Lung (tissue), 12 donors: ENCODE results near the gene COBLL1. TPM values are rescaled to one million over a fixed set of nuclear protein-coding genes. Genes with fewer than 3 reads are reported as not detected.

Experiments used
- ATAC-seq: fragments of 200-7000 bp; cut with Tn5 transposase; one replicate; pipeline ENCODE4 v1.9.1; 2020; ENCODE audit warnings: moderate number of reproducible peaks; ENCODE audit not compliant: insufficient read depth, low FRiP score
- DNase-seq, 3 donors: peaks; one replicate each; pipeline ENCODE4 v3.0.0-alpha.2; 2013 to 2017
- H3K27ac ChIP-seq, 2 donors: one replicate each; pipeline ENCODE4 v1.5.1; 2013; ENCODE audit warnings: mild to moderate bottlenecking in 2 of 2, moderate library complexity in 2 of 2, control low read depth in 1 of 2, inconsistent platforms in 1 of 2, low read depth in 1 of 2, low read length in 1 of 2
- H3K27me3 ChIP-seq, 3 donors: one replicate each; pipeline ENCODE4 v1.5.1; 2013; ENCODE audit warnings: low read length in 2 of 3; ENCODE audit not compliant: control insufficient read depth in 3 of 3, insufficient read depth in 3 of 3
- H3K36me3 ChIP-seq, 4 donors: one replicate each; pipeline ENCODE4 v1.5.1; 2013; ENCODE audit warnings: low read length in 4 of 4, mild to moderate bottlenecking in 1 of 4, moderate library complexity in 1 of 4; ENCODE audit not compliant: control insufficient read depth in 4 of 4, insufficient read depth in 4 of 4
- H3K4me1 ChIP-seq, 5 donors: one replicate each; pipeline ENCODE4 v1.5.1; 2013; ENCODE audit warnings: low read length in 5 of 5, mild to moderate bottlenecking in 2 of 5, moderate library complexity in 1 of 5; ENCODE audit not compliant: control insufficient read depth in 5 of 5, insufficient read depth in 5 of 5
- H3K4me3 ChIP-seq: one replicate; pipeline ENCODE4 v1.5.1; 2013; ENCODE audit warnings: mild to moderate bottlenecking, control low read depth, moderate library complexity
- H3K9ac ChIP-seq, 2 donors: one replicate each; pipeline ENCODE4 v1.5.1; 2013; ENCODE audit warnings: low read length in 2 of 2, control low read depth in 1 of 2; ENCODE audit not compliant: insufficient read depth in 1 of 2
- H3K9me3 ChIP-seq, 4 donors: one replicate each; pipeline ENCODE4 v1.5.1; 2013; ENCODE audit warnings: low read length in 3 of 4, mild to moderate bottlenecking in 1 of 4, moderate library complexity in 1 of 4; ENCODE audit not compliant: control insufficient read depth in 4 of 4, insufficient read depth in 3 of 4
- CTCF ChIP-seq: IDR thresholded peaks from 2 replicates; pipeline ENCODE4 v1.5.1; 2012; ENCODE audit warnings: mild to moderate bottlenecking; ENCODE audit errors: control extremely low read depth, extremely low read depth
- WGBS, 2 donors: extraction: QIAGEN DNeasy Blood & Tissue Kit; methylation state at CpG; one replicate each; pipeline ENCODE4 v1.1.7; 2013; 5-methylcytosine and 5-hydroxymethylcytosine counted together
- polyA plus RNA-seq, 2 donors: library from polyadenylated mRNA; stranded (reverse); fragments of 200-250 nt; gene quantifications; one replicate each; pipeline ENCODE4 v1.2.1, GENCODE V29; 2013
- total RNA-seq, 2 donors: library from RNA; depleted of rRNA in 1 of 2; stranded (reverse); fragments of >200 nt in 1 of 2; gene quantifications; one replicate each; pipeline ENCODE4 v1.2.1, GENCODE V29; 2014 to 2021
- donor health status: control.
- donor health status: control.
- donor health status: Bipolar disorder and iron deficiency.
- donor health status: healthy.
- donor health status: DM: yes; HTN: yes; CAD: no.

The COBLL1 gene
- total and polyA plus RNA-seq, 4 donors, result 13.0 to 86.5 (median 53.7) TPM

GRCh38 chr2:164789968-164790367 lies 51.7 kb downstream of the COBLL1 start:
- Histone ChIP-seq H3K4me1 (peaks cover 0 to 26% (median 0%) of the 10 kb centered on the region in 5 donors), H3K4me3 (no peak overlapping the region), H3K9me3 (no peaks in the 10 kb centered on the region), H3K27me3 (no peaks in the 10 kb centered on the region), H3K36me3 (no peaks in the 10 kb centered on the region), H3K9ac (no peak overlapping the region), H3K27ac (no peak overlapping the region)
- no peak for TF ChIP-seq CTCF
- no peak for ATAC-seq
- 89 to 93% methylated on average over 5 of the region's 5 CpGs for WGBS, 2 donors
- DNase-seq, result no peak

GRCh38 chr2:164786787-164787186 lies 54.8 kb downstream of the COBLL1 start:
- no peak overlapping the region for H3K27ac ChIP-seq
- no peak overlapping the region for H3K4me3 ChIP-seq
- no peak overlapping the region for H3K9ac ChIP-seq
- no peaks in the 10 kb centered on the region for H3K27me3 ChIP-seq
- DNase-seq (no peak), ATAC-seq (no peak)
- TF ChIP-seq CTCF, result no peak
- no peaks in the 10 kb centered on the region for H3K9me3 ChIP-seq
- peaks cover 0 to 20% (median 0%) of the 10 kb centered on the region in 5 donors for H3K4me1 ChIP-seq
- 90 to 92% methylated on average over 2 of the region's 2 CpGs for WGBS, 2 donors
- no peaks in the 10 kb centered on the region for H3K36me3 ChIP-seq

GRCh38 chr2:164785457-164785856 lies 56.2 kb downstream of the COBLL1 start:
- Histone ChIP-seq H3K9ac (no peak overlapping the region), H3K27ac (peak overlapping the region; percentile 57 to 84), H3K4me1 (peaks cover 0 to 28% (median 0%) of the 10 kb centered on the region in 5 donors), H3K4me3 (no peak overlapping the region), H3K9me3 (no peaks in the 10 kb centered on the region), H3K36me3 (no peaks in the 10 kb centered on the region), H3K27me3 (no peaks in the 10 kb centered on the region)
- 2 to 12% methylated on average over 1 of the region's 1 CpG for WGBS, 2 donors
- DNase-seq (no peak), ATAC-seq (no peak)
- TF ChIP-seq CTCF, result no peak

- no peak for ATAC-seq
- Histone ChIP-seq H3K4me3 (no peak overlapping the region), H3K36me3 (no peaks in the 10 kb centered on the region), H3K9me3 (no peaks in the 10 kb centered on the region), H3K9ac (no peak overlapping the region), H3K4me1 (peaks cover 0 to 28% (median 0%) of the 10 kb centered on the region in 5 donors), H3K27me3 (no peaks in the 10 kb centered on the region), H3K27ac (peak overlapping the region; percentile 27 to 84)
- 71 to 82% methylated on average over 2 of the region's 2 CpGs for WGBS, 2 donors
- DNase-seq, result peak in 1 of 3 donors; percentile 35
- TF ChIP-seq CTCF, result no peak
Observed at GRCh38 chr2:164784376-164784775, 57.2 kb downstream of the COBLL1 start.
